Heart left ventricle (tissue), 16 donors: ENCODE measurements around the gene FAM50B. TPM values are rescaled to one million over a fixed set of nuclear protein-coding genes. Genes with fewer than 3 reads are reported as not detected.
A peak's percentile ranks its signal among the peaks of the same experiment; 100 is the strongest.

Experiments used
- ATAC-seq, 4 donors: fragments of 200-7000 bp; cut with Tn5 transposase; one replicate each; pipeline ENCODE4 v1.9.1; 2020 to 2022; ENCODE audit warnings: moderate library complexity in 4 of 4, mild to moderate bottlenecking in 3 of 4, moderate number of reproducible peaks in 1 of 4
- DNase-seq, 5 donors: peaks; one replicate each; pipeline ENCODE4 v3.0.0-alpha.2; 2020
- H3K27ac ChIP-seq, 12 donors: fragments of 200-600 bp; sonication (generic) in 4 of 12; one replicate each; pipeline versions ENCODE4 v1.5.0 to v1.8.0; 2016 to 2022; ENCODE audit warnings: mild to moderate bottlenecking in 2 of 12
- H3K27me3 ChIP-seq, 9 donors: fragments of 200-600 bp; sonication (generic) in 2 of 9; one replicate each; pipeline versions ENCODE4 v1.5.1 to v1.8.0; 2016 to 2022; ENCODE audit warnings: mild to moderate bottlenecking in 3 of 9
- H3K36me3 ChIP-seq, 9 donors: fragments of 200-600 bp; sonication (generic) in 2 of 9; one replicate each; pipeline versions ENCODE4 v1.5.0 to v1.8.0; 2018 to 2022; ENCODE audit warnings: mild to moderate bottlenecking in 2 of 9
- H3K4me1 ChIP-seq, 12 donors: fragments of 200-600 bp; sonication (generic) in 4 of 12; one replicate each; pipeline versions ENCODE4 v1.5.0 to v1.8.0; 2016 to 2022; ENCODE audit warnings: mild to moderate bottlenecking in 3 of 12
- H3K4me3 ChIP-seq, 12 donors: fragments of 200-600 bp; sonication (generic) in 4 of 12; one replicate each; pipeline versions ENCODE4 v1.5.0 to v1.8.0; 2017 to 2022; ENCODE audit warnings: mild to moderate bottlenecking in 9 of 12, moderate library complexity in 4 of 12
- H3K9me3 ChIP-seq, 12 donors: fragments of 200-600 bp; sonication (generic) in 4 of 12; one replicate each; pipeline versions ENCODE4 v1.5.0 to v1.8.0; 2016 to 2022; ENCODE audit warnings: mild to moderate bottlenecking in 1 of 12
- POLR2A ChIP-seq, 2 donors: fragments of 450-650 bp; IDR thresholded peaks; one replicate each; pipeline ENCODE4 v1.6.1; 2017; ENCODE audit warnings: antibody characterized with exemption in 2 of 2, mild to moderate bottlenecking in 2 of 2, moderate library complexity in 2 of 2
- WGBS, 4 donors: extraction: QIAGEN DNeasy Blood & Tissue Kit in 2 of 4; methylation state at CpG; one replicate each; pipeline versions ENCODE4 v1.1.5 to v1.1.7; 2013 to 2018; 5-methylcytosine and 5-hydroxymethylcytosine counted together
- intact Hi-C, 10 donors: fragments of 100-400 bp; cut with DNase I; formaldehyde crosslinking; loops; one replicate each; pipeline versions ENCODE4 v1.11.1 to v1.14.2; 2022
- polyA plus RNA-seq, 2 donors: library from polyadenylated mRNA; stranded (reverse); fragments of 200-250 nt; gene quantifications; one replicate each; pipeline ENCODE4 v1.2.3, GENCODE V29; 2013
- total RNA-seq, 9 donors: library from RNA; depleted of rRNA in 2 of 9; stranded (reverse); fragments of >200 nt in 2 of 9; fragmentation: NEBNext Ultra II Directional in 3 of 9; extraction: Animal tissue kit (Norgen Biotek cat#: 25700) in 3 of 9; gene quantifications; one replicate each; pipeline versions ENCODE4 v1.1.0 to v1.2.4, GENCODE V29; 2016 to 2023
- TF ChIP-seq, protein P1 (sequence below), 12 donors: fragments of 200-600 bp; sonication (generic) in 4 of 12; IDR thresholded peaks; one replicate each; pipeline versions ENCODE4 v1.5.0 to v1.8.0; 2018 to 2022; ENCODE audit warnings: antibody characterized with exemption in 12 of 12, mild to moderate bottlenecking in 5 of 12
- donor health status: ischemic (EF 13 %, LVEDD 7.1; RV severe dilation, severe dysfunction).
- donor health status: healthy with polysubstance abuse.
- donor health status: DM: no; HTN: yes; CAD: no.
- donor health status: DM: no; HTN: no; CAD: no.
- donor health status: ischemic (EF 25% LVEDD 6.9; RV normal size, moderate dysfunction).
- donor health status: ischemic (EF 25% LVEDD 5.7; RV mildly dilated, moderate dysfunction).
- donor health status: healthy.
- donor health status: DM: yes; HTN: yes; CAD: no.
- donor health status: ischemic (EF 35%, LVEDD 5.7; RV mildly dilated, moderate dysfunction).
- donor health status: nonischemic (EF 11% LVEDD 7.7; RV severe dilation, severe dysfunction).
- donor health status: DM: yes; HTN: yes; CAD: no.
- donor health status: PGD.
- donor health status: ischemic (EF 29% LVEDD 5.4; RV normal size, mild dysfunction).
- donor health status: nonischemic (EF 23%, LVEDD 6.1; RV moderate dilation, normal function).

FAM50B gene
- total and polyA plus RNA-seq, 11 donors: 11.7 to 29.1 (median 21.5) TPM

DNA sequence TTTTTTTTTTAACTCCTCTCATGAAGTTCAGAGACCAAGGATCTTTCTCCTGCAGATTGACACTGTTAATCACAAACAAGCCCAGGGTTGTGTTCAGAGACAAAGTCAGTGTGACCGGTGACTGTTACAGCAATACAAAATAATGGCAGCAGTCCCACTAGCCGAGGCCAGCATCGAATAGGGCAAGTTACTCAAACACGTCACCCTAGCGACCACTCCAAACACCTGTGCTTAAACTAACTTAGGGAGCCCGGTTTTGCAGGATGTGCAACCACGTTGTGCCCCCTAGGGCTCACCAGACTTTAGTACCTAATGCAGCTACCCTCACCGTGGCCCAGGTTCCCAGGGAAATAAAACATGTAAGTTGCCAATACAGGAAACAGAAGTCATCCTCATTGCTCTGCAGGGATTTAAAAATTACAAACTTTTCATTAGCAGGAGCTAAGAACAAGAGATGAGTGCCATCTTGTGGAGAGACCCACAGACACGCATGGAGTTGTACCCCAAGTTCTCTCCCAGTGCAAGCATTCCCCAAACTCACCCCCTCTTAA lies 38.1 kb downstream of the FAM50B start:
- intact Hi-C loops: loop anchor here (1.0 to 10.0 kb wide), 14 partner anchors 40 to 602 kb away; no protein-coding TSS in a partner anchor
- Histone ChIP-seq H3K27me3 (no peaks in the 10 kb centered on the region), H3K27ac (peak overlapping the region in 1 of 12 donors; percentile 23), H3K4me3 (no peak overlapping the region), H3K9me3 (no peaks in the 10 kb centered on the region), H3K36me3 (no peaks in the 10 kb centered on the region), H3K4me1 (peaks cover 0 to 52% (median 26%) of the 10 kb centered on the region in 12 donors)
- TF ChIP-seq, protein P1, sequence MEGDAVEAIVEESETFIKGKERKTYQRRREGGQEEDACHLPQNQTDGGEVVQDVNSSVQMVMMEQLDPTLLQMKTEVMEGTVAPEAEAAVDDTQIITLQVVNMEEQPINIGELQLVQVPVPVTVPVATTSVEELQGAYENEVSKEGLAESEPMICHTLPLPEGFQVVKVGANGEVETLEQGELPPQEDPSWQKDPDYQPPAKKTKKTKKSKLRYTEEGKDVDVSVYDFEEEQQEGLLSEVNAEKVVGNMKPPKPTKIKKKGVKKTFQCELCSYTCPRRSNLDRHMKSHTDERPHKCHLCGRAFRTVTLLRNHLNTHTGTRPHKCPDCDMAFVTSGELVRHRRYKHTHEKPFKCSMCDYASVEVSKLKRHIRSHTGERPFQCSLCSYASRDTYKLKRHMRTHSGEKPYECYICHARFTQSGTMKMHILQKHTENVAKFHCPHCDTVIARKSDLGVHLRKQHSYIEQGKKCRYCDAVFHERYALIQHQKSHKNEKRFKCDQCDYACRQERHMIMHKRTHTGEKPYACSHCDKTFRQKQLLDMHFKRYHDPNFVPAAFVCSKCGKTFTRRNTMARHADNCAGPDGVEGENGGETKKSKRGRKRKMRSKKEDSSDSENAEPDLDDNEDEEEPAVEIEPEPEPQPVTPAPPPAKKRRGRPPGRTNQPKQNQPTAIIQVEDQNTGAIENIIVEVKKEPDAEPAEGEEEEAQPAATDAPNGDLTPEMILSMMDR (IDR thresholded peaks at IDR 0.05): peak; percentile 37 to 70 (median 56)
- no peak for TF ChIP-seq POLR2A (IDR thresholded peaks at IDR 0.05)
- 39 to 55% (median 46%) methylated on average over 9 of the region's 9 CpGs for WGBS, 4 donors
- DNase-seq (no peak), ATAC-seq (peak in 3 of 4 donors; percentile 23 to 36 (median 25))

DNA sequence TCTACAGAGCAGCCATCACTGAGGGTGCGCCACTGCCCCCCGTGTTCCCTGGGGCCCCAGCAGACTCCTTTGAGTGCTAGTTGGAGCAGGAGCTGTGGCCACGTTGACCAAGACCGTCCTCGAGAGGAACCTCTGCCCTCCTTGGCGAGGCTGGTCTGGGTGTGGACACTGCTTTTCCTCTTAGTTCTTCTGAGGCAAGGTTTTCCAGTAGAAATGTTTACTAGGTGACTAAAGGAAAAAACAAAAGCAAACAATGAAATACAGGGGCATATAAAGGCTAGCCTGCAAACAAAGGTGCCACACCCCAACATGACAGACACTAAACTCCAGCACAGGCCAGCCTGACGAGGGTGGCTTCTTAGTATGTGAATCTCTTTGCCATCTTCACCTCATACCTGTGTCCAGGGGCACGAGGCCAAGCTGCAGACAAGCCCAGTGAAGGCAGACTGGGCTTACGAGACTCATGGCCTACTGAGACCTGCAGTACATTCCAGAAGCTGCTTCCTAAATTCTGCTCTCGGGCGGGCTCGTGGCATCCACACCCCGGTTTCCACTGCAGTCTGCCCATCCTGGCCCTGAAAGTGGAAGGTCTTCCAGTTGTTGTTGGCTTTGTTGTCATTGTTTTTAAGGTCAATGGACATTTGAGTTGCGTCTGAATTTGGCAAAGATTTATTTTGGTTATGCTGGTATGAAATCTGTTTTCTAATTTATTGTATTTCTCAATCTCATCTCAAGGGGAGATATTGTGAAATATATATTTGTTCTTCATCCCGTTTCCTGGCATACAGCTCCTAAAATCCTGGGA lies 39.2 kb downstream of the FAM50B start:
- no peak overlapping the region for H3K4me3 ChIP-seq
- ATAC-seq: peak in 2 of 4 donors; percentile 14 to 39
- H3K4me1 ChIP-seq: peaks cover 0 to 50% (median 25%) of the 10 kb centered on the region in 12 donors
- 76 to 82% (median 78%) methylated on average over 15 of the region's 15 CpGs for WGBS, 4 donors
- intact Hi-C loops: loop anchor here in 9 of 10 donors (2.0 to 10.0 kb wide), 8 partner anchors 39 to 604 kb away; no protein-coding TSS in a partner anchor
- peak in 1 of 5 donors; percentile 63 for DNase-seq
- TF ChIP-seq POLR2A (IDR thresholded peaks at IDR 0.05): no peak
- TF ChIP-seq, protein P1 (IDR thresholded peaks at IDR 0.05): no peak
- H3K27me3 ChIP-seq: no peaks in the 10 kb centered on the region
- peak overlapping the region in 5 of 12 donors; percentile 23 to 42 (median 28) for H3K27ac ChIP-seq
- H3K9me3 ChIP-seq: no peaks in the 10 kb centered on the region
- H3K36me3 ChIP-seq: no peaks in the 10 kb centered on the region

DNA sequence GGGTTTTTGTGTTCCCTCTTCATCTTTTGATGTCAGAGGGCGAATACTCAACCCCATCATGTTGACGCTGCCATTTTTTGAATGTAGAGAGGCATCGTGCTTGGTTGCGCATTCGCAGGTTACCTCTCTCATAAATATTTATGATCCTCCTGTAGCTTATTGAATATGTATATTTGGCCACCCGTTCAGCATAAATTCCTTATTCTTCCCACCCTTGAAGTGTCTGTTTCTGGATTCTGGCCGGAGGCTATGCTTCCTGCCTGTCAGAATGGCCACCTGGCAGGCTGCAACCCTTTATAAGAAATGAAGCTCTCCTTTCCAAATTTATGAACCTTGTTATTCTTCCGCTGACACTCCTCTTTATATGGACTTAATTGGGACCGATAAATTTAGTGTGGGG lies 40.9 kb downstream of the FAM50B start:
- Histone ChIP-seq H3K4me1 (peaks cover 0 to 45% (median 17%) of the 10 kb centered on the region in 12 donors), H3K9me3 (no peaks in the 10 kb centered on the region), H3K4me3 (no peak overlapping the region), H3K36me3 (no peaks in the 10 kb centered on the region), H3K27me3 (no peaks in the 10 kb centered on the region), H3K27ac (no peak overlapping the region)
- ATAC-seq (no peak), DNase-seq (no peak)
- no peak for TF ChIP-seq POLR2A (IDR thresholded peaks at IDR 0.05)
- 92 to 94% (median 94%) methylated on average over 9 of the region's 9 CpGs for WGBS, 4 donors
- intact Hi-C loops: loop anchor here in 1 of 10 donors (5.0 kb wide), 1 partner anchor 42 kb away; no protein-coding TSS in a partner anchor

DNA sequence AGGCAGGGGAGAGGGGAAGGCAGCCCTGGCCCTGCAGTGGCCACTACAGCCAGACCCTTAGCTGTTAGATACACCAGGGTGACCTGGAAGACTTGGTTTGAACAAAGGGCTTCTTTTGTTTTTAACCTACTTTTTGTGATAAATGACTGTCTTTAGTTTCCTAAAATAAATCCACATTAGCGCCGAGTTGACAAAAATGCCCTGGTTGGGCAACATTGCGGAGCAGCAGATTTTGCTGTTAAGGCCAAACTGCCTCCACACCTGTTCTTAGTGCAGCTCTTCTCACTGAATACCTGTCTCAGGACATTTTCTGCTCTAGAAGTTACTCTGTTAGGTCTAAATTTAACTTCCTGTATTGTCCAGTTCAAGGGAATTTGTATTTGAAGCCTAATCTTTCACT lies 42.7 kb downstream of the FAM50B start:
- 76 to 89% (median 82%) methylated on average over 3 of the region's 3 CpGs for WGBS, 4 donors
- Histone ChIP-seq H3K9me3 (no peaks in the 10 kb centered on the region), H3K4me1 (peaks cover 0 to 50% (median 17%) of the 10 kb centered on the region in 12 donors), H3K36me3 (no peaks in the 10 kb centered on the region), H3K4me3 (no peak overlapping the region), H3K27me3 (no peaks in the 10 kb centered on the region), H3K27ac (peak overlapping the region in 3 of 12 donors; percentile 4 to 29 (median 9))
- ATAC-seq: no peak
- TF ChIP-seq, protein P1 (IDR thresholded peaks at IDR 0.05): no peak
- TF ChIP-seq POLR2A (IDR thresholded peaks at IDR 0.05): no peak
- no peak for DNase-seq
- intact Hi-C loops: loop anchor here in 1 of 10 donors (5.0 kb wide), 1 partner anchor 40 kb away; no protein-coding TSS in a partner anchor
